Thyroid gland (tissue), 4 donors: ENCODE results near the gene PGM5. TPM values are rescaled to one million over a fixed set of nuclear protein-coding genes. Genes with fewer than 3 reads are reported as not detected.

Experiments used
- DNase-seq, 2 donors: peaks; one replicate each; pipeline ENCODE4 v3.0.0-alpha.2; 2019
- H3K27ac ChIP-seq, 3 donors: fragments of 200-600 bp; sonication (generic); 1 replicate in 2 of 3; 2 replicates in 1 of 3; pipeline ENCODE4 v1.5.1; 2016 to 2019; ENCODE audit warnings: mild to moderate bottlenecking in 1 of 3, moderate library complexity in 1 of 3
- H3K27me3 ChIP-seq: fragments of 200-600 bp; sonication (generic); one replicate; pipeline ENCODE4 v1.5.1; 2019
- H3K36me3 ChIP-seq, 2 donors: fragments of 200-600 bp; sonication (generic); one replicate each; pipeline ENCODE4 v1.5.1; 2016 to 2019
- H3K4me1 ChIP-seq, 2 donors: fragments of 200-600 bp; sonication (generic); one replicate each; pipeline ENCODE4 v1.5.1; 2017 to 2019
- H3K4me3 ChIP-seq, 3 donors: fragments of 200-600 bp; sonication (generic); replicated peaks in 1 of 3; 1 replicate in 2 of 3; 2 replicates in 1 of 3; pipeline ENCODE4 v1.5.1; 2016; ENCODE audit warnings: mild to moderate bottlenecking in 1 of 3
- H3K9me3 ChIP-seq: fragments of 200-600 bp; sonication (generic); one replicate; pipeline ENCODE4 v1.5.1; 2017
- CTCF ChIP-seq, 6 experiments: fragments of 200-600 bp in 3 of 6; fragments of 450-650 bp in 3 of 6; sonication (generic) in 3 of 6; IDR thresholded peaks; one replicate each; pipeline ENCODE4 v1.5.1; 2016 to 2019; ENCODE audit warnings: antibody characterized with exemption in 6 of 6, mild to moderate bottlenecking in 2 of 6, inconsistent platforms in 1 of 6, moderate library complexity in 1 of 6
- POLR2A ChIP-seq, 2 donors: fragments of 450-650 bp; IDR thresholded peaks; one replicate each; pipeline ENCODE4 v1.6.1; 2017; ENCODE audit warnings: antibody characterized with exemption in 2 of 2, mild to moderate bottlenecking in 2 of 2, moderate library complexity in 1 of 2
- WGBS, 2 donors: methylation state at CpG; one replicate each; pipeline ENCODE4 v1.1.5; 2017; 5-methylcytosine and 5-hydroxymethylcytosine counted together
- intact Hi-C: fragments of 100-400 bp; cut with DNase I; formaldehyde crosslinking; loops from one replicate; pipeline ENCODE4 v1.15.1; 2023
- total RNA-seq, 4 donors: library from RNA; depleted of rRNA; stranded (reverse); fragments of >200 nt; gene quantifications; one replicate each; pipeline ENCODE4 v1.2.3, GENCODE V29; 2016

The PGM5 gene
- total RNA-seq, 4 donors from 2014 or later: 21.4 to 56.6 (median 29.0) TPM

- no peak for DNase-seq
- Histone ChIP-seq H3K27me3 (no peaks in the 10 kb centered on the region), H3K4me3 (no peak overlapping the region), H3K9me3 (no peaks in the 10 kb centered on the region), H3K27ac (no peak overlapping the region), H3K36me3 (no peaks in the 10 kb centered on the region), H3K4me1 (no peaks in the 10 kb centered on the region)
- WGBS, 2 donors: 91 to 93% methylated on average over 2 of the region's 2 CpGs
- no peak for TF ChIP-seq CTCF (IDR thresholded peaks at IDR 0.05)
- no peak for TF ChIP-seq POLR2A (IDR thresholded peaks at IDR 0.05)
- intact Hi-C loops: no loop called here
Measured at GRCh38 chr9:68498816-68499215, 142.4 kb downstream of the PGM5 start.

GRCh38 chr9:68500457-68501381, 144.3 kb downstream of the PGM5 start:
- Histone ChIP-seq H3K36me3 (no peaks in the 10 kb centered on the region), H3K4me1 (peaks cover 0 to 4% of the 10 kb centered on the region in 2 donors), H3K27me3 (no peaks in the 10 kb centered on the region), H3K9me3 (no peaks in the 10 kb centered on the region), H3K4me3 (no peak overlapping the region), H3K27ac (no peak overlapping the region)
- TF ChIP-seq CTCF (IDR thresholded peaks at IDR 0.05) (no peak), POLR2A (IDR thresholded peaks at IDR 0.05) (no peak)
- no peak for DNase-seq
- intact Hi-C loops: no loop called here
- 80 to 84% methylated on average over 9 of the region's 9 CpGs for WGBS, 2 donors

- intact Hi-C loops: no loop called here
- DNase-seq: no peak
- TF ChIP-seq CTCF (IDR thresholded peaks at IDR 0.05) (no peak), POLR2A (IDR thresholded peaks at IDR 0.05) (no peak)
- Histone ChIP-seq H3K4me3 (no peak overlapping the region), H3K27ac (no peak overlapping the region), H3K27me3 (no peaks in the 10 kb centered on the region), H3K9me3 (no peaks in the 10 kb centered on the region), H3K4me1 (peaks cover 0 to 4% of the 10 kb centered on the region in 2 donors), H3K36me3 (no peaks in the 10 kb centered on the region)
- 59 to 61% methylated on average over 4 of the region's 4 CpGs for WGBS, 2 donors
Measured at GRCh38 chr9:68502279-68502678, 145.9 kb downstream of the PGM5 start.

GRCh38 chr9:68505681-68506409, 149.4 kb downstream of the PGM5 start:
- H3K4me3 ChIP-seq: no peak overlapping the region
- intact Hi-C loops: no loop called here
- H3K27ac ChIP-seq: no peak overlapping the region
- TF ChIP-seq POLR2A (IDR thresholded peaks at IDR 0.05) (no peak), CTCF (IDR thresholded peaks at IDR 0.05) (no peak)
- no peaks in the 10 kb centered on the region for H3K27me3 ChIP-seq
- WGBS, 2 donors: 62 to 71% methylated on average over 4 of the region's 4 CpGs
- no peaks in the 10 kb centered on the region for H3K9me3 ChIP-seq
- DNase-seq: no peak
- H3K36me3 ChIP-seq: no peaks in the 10 kb centered on the region
- H3K4me1 ChIP-seq: peaks cover 0 to 4% of the 10 kb centered on the region in 2 donors

- H3K27me3 ChIP-seq: no peaks in the 10 kb centered on the region
- intact Hi-C loops: no loop called here
- H3K4me1 ChIP-seq: peaks cover 0 to 4% of the 10 kb centered on the region in 2 donors
- H3K27ac ChIP-seq: no peak overlapping the region
- H3K36me3 ChIP-seq: no peaks in the 10 kb centered on the region
- no peaks in the 10 kb centered on the region for H3K9me3 ChIP-seq
- no peak for DNase-seq
- WGBS, 2 donors: 94 to 98% methylated on average over 1 of the region's 1 CpG
- no peak overlapping the region for H3K4me3 ChIP-seq
- TF ChIP-seq CTCF (IDR thresholded peaks at IDR 0.05) (no peak), POLR2A (IDR thresholded peaks at IDR 0.05) (no peak)
Measured at GRCh38 chr9:68506551-68506950, 150.1 kb downstream of the PGM5 start.
